A549 treated with AZD2906 at 1 μM for 4 hours (cell line): ENCODE measurements around the gene DISP3. TPM values are rescaled to one million over a fixed set of nuclear protein-coding genes. Genes with fewer than 3 reads are reported as not detected.

Experiments used
- total RNA-seq: library from RNA; stranded (reverse); fragments of 200-300 nt; extraction: Qiagen RNA extraction; gene quantifications from 5 replicates; pipeline ENCODE4 v1.2.3, GENCODE V29; 2022

The DISP3 gene
- total RNA-seq, result 0.43 to 0.84 TPM (median 0.58 TPM) in 5 replicates

GRCh38 chr1:11478571-11479374 is at the start of gene DISP3:
DISP3 (plus strand) TSS chr1:11479155; CDS start chr1:11500993, 21,838 bp downstream.

Other genes starting within 250 kb of the DISP3 start
- 12.9 to 15.1 TPM (median 13.1 TPM) in 5 replicates for gene MTOR, start 216.6 kb upstream of the DISP3 start, total RNA-seq
- gene UBIAD1, start 206.0 kb upstream of the DISP3 start, total RNA-seq, result 16.4 to 20.3 TPM (median 16.8 TPM) in 5 replicates
- gene FBXO2, start 175.3 kb downstream of the DISP3 start, total RNA-seq, result 5.9 to 11.1 TPM (median 9.2 TPM) in 5 replicates
- 12.3 to 17.7 TPM (median 17.0 TPM) in 5 replicates for gene FBXO44, start 175.7 kb downstream of the DISP3 start, total RNA-seq
- gene FBXO6, start 185.0 kb downstream of the DISP3 start, total RNA-seq, result 6.7 to 9.2 TPM (median 8.2 TPM) in 5 replicates
- gene MAD2L2, start 202.0 kb downstream of the DISP3 start, total RNA-seq, result 43.7 to 53.3 TPM (median 51.0 TPM) in 5 replicates
- 0.03 to 0.10 TPM (median 0.06 TPM) in 5 replicates for gene DRAXIN, start 212.6 kb downstream of the DISP3 start, total RNA-seq